Measurements from ENCODE around the gene C1D. TPM values are rescaled to one million over a fixed set of nuclear protein-coding genes. Genes with fewer than 3 reads are reported as not detected.

Gene C1D
- total and polyA plus RNA-seq, 2 donors (not counting 1 experiment from before 2014, with no cell fraction given): 8.4 to 24.8 TPM

- H3K4me3 Mint-ChIP-seq: no peak overlapping the region
- Histone ChIP-seq H3K9me3 (ENCODE audit: control extremely low read depth in 1 of 3, control insufficient read depth in 2 of 3, insufficient read depth in 1 of 3, low read length in 2 of 3) (no peaks in the 10 kb centered on the region), H2AFZ (ENCODE audit: insufficient read depth, low read depth, low read length, poor library complexity, severe bottlenecking) (no peak overlapping the region), H4K20me1 (ENCODE audit: control insufficient read depth, insufficient read depth, low read length, poor library complexity, severe bottlenecking) (no peaks in the 10 kb centered on the region), H3K9ac (ENCODE audit: low read length) (no peak overlapping the region), H3K79me2 (ENCODE audit: control insufficient read depth, insufficient read depth, low read length) (no peaks in the 10 kb centered on the region), H3K27me3 (replicated peaks in 1 of 4; ENCODE audit: control extremely low read depth in 1 of 4, control insufficient read depth in 3 of 4, insufficient read depth in 4 of 4, low read length in 3 of 4) (no peaks in the 10 kb centered on the region), H3K4me2 (replicated peaks; ENCODE audit: low read depth, low read length, poor library complexity, severe bottlenecking) (no peak overlapping the region), H3K4me1 (ENCODE audit: control insufficient read depth in 2 of 2, insufficient read depth in 2 of 2, low read length in 2 of 2) (no peaks in the 10 kb centered on the region), H3K4me3 (ENCODE audit: control extremely low read depth in 1 of 5, extremely low read depth in 1 of 5, insufficient read depth in 1 of 5, low read depth in 2 of 5, low read length in 4 of 5) (no peak overlapping the region), H3K36me3 (replicated peaks in 1 of 2; ENCODE audit: control extremely low read depth in 1 of 2, control insufficient read depth in 1 of 2, extremely low read depth in 1 of 2, insufficient read depth in 2 of 2, low read length in 1 of 2) (no peaks in the 10 kb centered on the region), H3K27ac (ENCODE audit: low read length in 2 of 2) (no peak overlapping the region)
- intact Hi-C loops (cut with micrococcal nuclease): no loop called here
- ATAC-seq (ENCODE audit: low read depth): no peak
- CTCF ChIA-PET: no interaction called here
- H3K4me1 Mint-ChIP-seq: peaks cover 2% of the 10 kb centered on the region
- WGBS (ENCODE audit: insufficient coverage): 100% methylated on average over 1 of the region's 2 CpGs
- DNase-seq: no peak
- no peak overlapping the region for H3K27ac Mint-ChIP-seq
- H3K9me3 Mint-ChIP-seq (ENCODE audit: insufficient read depth): no peaks in the 10 kb centered on the region
- POLR2A ChIA-PET: no interaction called here
- TF ChIP-seq EZH2 (IDR thresholded peaks at IDR 0.05; ENCODE audit: borderline replicate concordance, insufficient read depth, low read depth, low read length, poor library complexity, severe bottlenecking) (no peak), CTCF (IDR thresholded peaks at IDR 0.05) (no peak)
- no peaks in the 10 kb centered on the region for H3K27me3 Mint-ChIP-seq
Measured at GRCh38 chr2:68091439-68092034, 28.7 kb upstream of the C1D start.

GRCh38 chr2:68089961-68090360, 27.2 kb upstream of the C1D start:
- Mint-ChIP-seq H3K4me3 (no peak overlapping the region), H3K27me3 (no peaks in the 10 kb centered on the region), H3K27ac (no peak overlapping the region), H3K4me1 (peaks cover 2% of the 10 kb centered on the region), H3K9me3 (ENCODE audit: insufficient read depth) (no peaks in the 10 kb centered on the region)
- ChIA-PET CTCF (no interaction called here), POLR2A (no interaction called here)
- Histone ChIP-seq H3K27ac (ENCODE audit: low read length in 2 of 2) (no peak overlapping the region), H3K4me3 (ENCODE audit: control extremely low read depth in 1 of 5, extremely low read depth in 1 of 5, insufficient read depth in 1 of 5, low read depth in 2 of 5, low read length in 4 of 5) (no peak overlapping the region), H3K27me3 (replicated peaks in 1 of 4; ENCODE audit: control extremely low read depth in 1 of 4, control insufficient read depth in 3 of 4, insufficient read depth in 4 of 4, low read length in 3 of 4) (no peaks in the 10 kb centered on the region), H3K4me2 (replicated peaks; ENCODE audit: low read depth, low read length, poor library complexity, severe bottlenecking) (no peak overlapping the region), H3K36me3 (replicated peaks in 1 of 2; ENCODE audit: control extremely low read depth in 1 of 2, control insufficient read depth in 1 of 2, extremely low read depth in 1 of 2, insufficient read depth in 2 of 2, low read length in 1 of 2) (no peaks in the 10 kb centered on the region), H2AFZ (ENCODE audit: insufficient read depth, low read depth, low read length, poor library complexity, severe bottlenecking) (no peak overlapping the region), H3K9ac (ENCODE audit: low read length) (no peak overlapping the region), H3K79me2 (ENCODE audit: control insufficient read depth, insufficient read depth, low read length) (no peaks in the 10 kb centered on the region), H4K20me1 (ENCODE audit: control insufficient read depth, insufficient read depth, low read length, poor library complexity, severe bottlenecking) (no peaks in the 10 kb centered on the region), H3K9me3 (ENCODE audit: control extremely low read depth in 1 of 3, control insufficient read depth in 2 of 3, insufficient read depth in 1 of 3, low read length in 2 of 3) (no peaks in the 10 kb centered on the region), H3K4me1 (ENCODE audit: control insufficient read depth in 2 of 2, insufficient read depth in 2 of 2, low read length in 2 of 2) (no peaks in the 10 kb centered on the region)
- ATAC-seq (ENCODE audit: low read depth) (no peak), DNase-seq (no peak)
- intact Hi-C loops (cut with micrococcal nuclease): no loop called here
- TF ChIP-seq CTCF (IDR thresholded peaks at IDR 0.05): no peak
- TF ChIP-seq EZH2 (IDR thresholded peaks at IDR 0.05; ENCODE audit: borderline replicate concordance, insufficient read depth, low read depth, low read length, poor library complexity, severe bottlenecking): no peak
- WGBS (ENCODE audit: insufficient coverage): no CpG with 5 or more reads among the region's 1 CpG
